Calu3 (cell line): ENCODE results near the gene GPS1. TPM values are rescaled to one million over a fixed set of nuclear protein-coding genes. Genes with fewer than 3 reads are reported as not detected.

Experiments used
- BruUV-seq: library from RNA; stranded (reverse); fragments of 400-500 nt; replicated peaks from 2 replicates; lab custom pipeline; 2021; lab: Mats Ljungman, UMichigan
- CTCF ChIA-PET: fragments of 300-600 bp; sonication (Branson Sonifier 250); formaldehyde crosslinking; loops from one replicate; lab custom pipeline; 2022; ENCODE audit warnings: antibody characterized with exemption; lab: Charles Lee
- DNase-seq: peaks from one replicate; pipeline ENCODE4 v3.0.0; 2022
- H3K27ac Mint-ChIP-seq: one replicate; pipeline ENCODE4 v1.8.0; 2022; ENCODE audit warnings: mixed read lengths; ENCODE audit not compliant: unreplicated experiment
- H3K27me3 Mint-ChIP-seq: one replicate; pipeline ENCODE4 v1.8.0; 2022; ENCODE audit warnings: mixed read lengths; ENCODE audit not compliant: unreplicated experiment
- H3K36me3 Mint-ChIP-seq: one replicate; pipeline ENCODE4 v1.8.0; 2022; ENCODE audit warnings: mild to moderate bottlenecking, moderate library complexity, mixed read lengths; ENCODE audit not compliant: insufficient read depth, unreplicated experiment
- H3K4me1 Mint-ChIP-seq: one replicate; pipeline ENCODE4 v1.8.0; 2022; ENCODE audit warnings: mild to moderate bottlenecking, low read depth, mixed read lengths; ENCODE audit not compliant: unreplicated experiment
- H3K4me3 Mint-ChIP-seq: one replicate; pipeline ENCODE4 v1.8.0; 2022; ENCODE audit warnings: mild to moderate bottlenecking, low read depth, moderate library complexity, mixed read lengths; ENCODE audit not compliant: unreplicated experiment
- H3K9me3 Mint-ChIP-seq: one replicate; pipeline ENCODE4 v1.8.0; 2022; ENCODE audit warnings: low read depth, mixed read lengths; ENCODE audit not compliant: unreplicated experiment
- CTCF ChIP-seq: fragments of 200-600 bp; IDR thresholded peaks from one replicate; pipeline ENCODE4 v1.8.0; 2022; ENCODE audit warnings: antibody characterized with exemption; ENCODE audit not compliant: unreplicated experiment
- intact Hi-C: fragments of 100-400 bp; cut with micrococcal nuclease; formaldehyde crosslinking; loops from one replicate; pipeline ENCODE4 v1.10.0; 2022; ENCODE audit not compliant: unreplicated experiment
- total RNA-seq: library from RNA; stranded (reverse); gene quantifications from 2 replicates; pipeline ENCODE4 v1.2.3, GENCODE V29; 2022

Gene GPS1
- total RNA-seq, 1 experiment from 2014 or later = 114 TPM

GRCh38 chr17:82042649-82043048, 9.0 kb upstream of the GPS1 start:
- no TSS peak for BruUV-seq
- no peak overlapping the region for H3K4me3 Mint-ChIP-seq
- H3K4me1 Mint-ChIP-seq = peaks cover 5% of the 10 kb centered on the region
- no peak for TF ChIP-seq CTCF
- H3K9me3 Mint-ChIP-seq = no peaks in the 10 kb centered on the region
- CTCF ChIA-PET = no interaction called here
- intact Hi-C loops = no loop called here
- H3K27me3 Mint-ChIP-seq = no peaks in the 10 kb centered on the region
- no peak for DNase-seq
- H3K27ac Mint-ChIP-seq = no peak overlapping the region
- H3K36me3 Mint-ChIP-seq = peaks cover 14% of the 10 kb centered on the region

GRCh38 chr17:82043507-82043906, 8.2 kb upstream of the GPS1 start:
- H3K4me1 Mint-ChIP-seq = no peaks in the 10 kb centered on the region
- no peak for DNase-seq
- H3K9me3 Mint-ChIP-seq = no peaks in the 10 kb centered on the region
- intact Hi-C loops = no loop called here
- H3K36me3 Mint-ChIP-seq = peaks cover 12% of the 10 kb centered on the region
- no peak overlapping the region for H3K27ac Mint-ChIP-seq
- no peak overlapping the region for H3K4me3 Mint-ChIP-seq
- TF ChIP-seq CTCF = no peak
- CTCF ChIA-PET = no interaction called here
- no TSS peak for BruUV-seq
- no peaks in the 10 kb centered on the region for H3K27me3 Mint-ChIP-seq

- H3K27ac Mint-ChIP-seq = no peak overlapping the region
- H3K4me3 Mint-ChIP-seq = no peak overlapping the region
- BruUV-seq = no TSS peak
- H3K27me3 Mint-ChIP-seq = no peaks in the 10 kb centered on the region
- CTCF ChIA-PET = no interaction called here
- intact Hi-C loops = no loop called here
- TF ChIP-seq CTCF = no peak
- no peak for DNase-seq
- H3K36me3 Mint-ChIP-seq = peaks cover 23% of the 10 kb centered on the region
- no peaks in the 10 kb centered on the region for H3K9me3 Mint-ChIP-seq
- no peaks in the 10 kb centered on the region for H3K4me1 Mint-ChIP-seq
Observed at GRCh38 chr17:82045936-82046484, 5.7 kb upstream of the GPS1 start.

- H3K27me3 Mint-ChIP-seq = no peaks in the 10 kb centered on the region
- no peaks in the 10 kb centered on the region for H3K9me3 Mint-ChIP-seq
- H3K4me1 Mint-ChIP-seq = no peaks in the 10 kb centered on the region
- H3K27ac Mint-ChIP-seq = no peak overlapping the region
- no peak for TF ChIP-seq CTCF
- intact Hi-C loops = no loop called here
- no peak overlapping the region for H3K4me3 Mint-ChIP-seq
- no peak for DNase-seq
- no TSS peak for BruUV-seq
- peaks cover 27% of the 10 kb centered on the region for H3K36me3 Mint-ChIP-seq
- CTCF ChIA-PET = no interaction called here
Observed at GRCh38 chr17:82046903-82047302, 4.8 kb upstream of the GPS1 start.
